Activated B cell treated with CpG ODN at 0.5 μM for 24 hours (primary cell): ENCODE results near the gene PUS7L. TPM values are rescaled to one million over a fixed set of nuclear protein-coding genes. Genes with fewer than 3 reads are reported as not detected.

Experiments
- ATAC-seq: fragments of 200-7000 bp; cut with Tn5 transposase; one replicate; pipeline ENCODE4 v1.10.0; 2021; ENCODE audit warnings: low read depth, mild to moderate bottlenecking, moderate library complexity
- CTCF ChIA-PET: fragments of 350-600 bp; sonication (Branson Sonifier 250); formaldehyde crosslinking; loops from one replicate; lab custom pipeline; 2021; ENCODE audit warnings: antibody characterized with exemption; lab: Charles Lee
- POLR2A ChIA-PET: fragments of 350-600 bp; sonication (Branson Sonifier 250); formaldehyde crosslinking; loops from one replicate; lab custom pipeline; 2021; ENCODE audit warnings: antibody characterized with exemption; lab: Charles Lee
- DNase-seq: peaks from one replicate; pipeline ENCODE4 v3.0.0; 2022
- H3K27ac Mint-ChIP-seq: one replicate; pipeline ENCODE4 v1.8.0; 2020; ENCODE audit warnings: mixed read lengths
- H3K27me3 Mint-ChIP-seq: one replicate; pipeline ENCODE4 v1.8.0; 2021; ENCODE audit warnings: mixed read lengths
- H3K36me3 Mint-ChIP-seq: one replicate; pipeline ENCODE4 v1.8.0; 2021; ENCODE audit warnings: low read depth, mixed read lengths
- H3K4me1 Mint-ChIP-seq: one replicate; pipeline ENCODE4 v1.8.0; 2021; ENCODE audit warnings: mixed read lengths
- H3K4me3 Mint-ChIP-seq: one replicate; pipeline ENCODE4 v1.8.0; 2020; ENCODE audit warnings: mild to moderate bottlenecking, mixed read lengths
- H3K9me3 Mint-ChIP-seq: one replicate; pipeline ENCODE4 v1.8.0; 2020; ENCODE audit warnings: mixed read lengths
- CTCF ChIP-seq: fragments of 200-600 bp; IDR thresholded peaks from one replicate; pipeline ENCODE4 v1.8.0; 2022; ENCODE audit warnings: antibody characterized with exemption, mild to moderate bottlenecking
- intact Hi-C: fragments of 100-400 bp; cut with micrococcal nuclease; formaldehyde crosslinking; loops from one replicate; pipeline ENCODE4 v1.15.1; 2024
- total RNA-seq: library from RNA; stranded (reverse); gene quantifications from 2 replicates; pipeline ENCODE4 v1.2.3, GENCODE V29; 2022

PUS7L gene
- total RNA-seq, result 16.1 and 19.9 TPM in 2 replicates

- ATAC-seq (peak; percentile 98), DNase-seq (peak; percentile 83)
- Mint-ChIP-seq H3K4me3 (peak within 1 kb of the TSS; percentile 98), H3K9me3 (no peaks in the 10 kb centered on the region), H3K36me3 (peaks cover 33% of the 10 kb centered on the region), H3K4me1 (peaks cover 68% of the 10 kb centered on the region), H3K27ac (peak within 1 kb of the TSS; percentile 97), H3K27me3 (no peaks in the 10 kb centered on the region)
- ChIA-PET CTCF (interaction anchor here (1.6 kb wide), 1 partner anchor 124 kb away, joined by 8 read pairs; no protein-coding TSS in a partner anchor), POLR2A (interaction anchor here (0.7 to 2.8 kb wide), 8 partner anchors 11 to 1280 kb away, joined by 3 to 50 read pairs (median 4); partner anchors contain the start of genes TMEM117 and TWF1)
- intact Hi-C loops, result loop anchor here (1.0 to 5.0 kb wide), 7 partner anchors 47 to 1614 kb away; partner anchors contain the start of genes ANO6, GXYLT1, TMEM117 and TWF1
- no peak for TF ChIP-seq CTCF
Measured at GRCh38 chr12:43758728-43759563, at the start of gene PUS7L, which contains the start of gene IRAK4. Gene PUS7L (minus strand): TSS chr12:43758790. CDS start chr12:43755245, 3,545 bp downstream. Gene IRAK4 (plus strand): TSS chr12:43758951. CDS start chr12:43768112, 9,161 bp downstream.

- H3K4me1 Mint-ChIP-seq, result peaks cover 31% of the 10 kb centered on the region
- POLR2A ChIA-PET, result interaction anchor here (0.8 to 3.7 kb wide), 5 partner anchors 17 to 49 kb away, joined by 3 to 50 read pairs (median 15); partner anchors contain the start of genes IRAK4, PUS7L and TMEM117
- no peaks in the 10 kb centered on the region for H3K9me3 Mint-ChIP-seq
- CTCF ChIA-PET, result no interaction called here
- intact Hi-C loops, result loop anchor here (10.0 kb wide), 1 partner anchor 1573 kb away; the partner anchor contains the start of gene YAF2
- H3K27me3 Mint-ChIP-seq, result no peaks in the 10 kb centered on the region
- peak overlapping the region; percentile 100 for H3K27ac Mint-ChIP-seq
- TF ChIP-seq CTCF, result no peak
- H3K36me3 Mint-ChIP-seq, result peaks cover 14% of the 10 kb centered on the region
- no peak for ATAC-seq
- H3K4me3 Mint-ChIP-seq, result no peak overlapping the region
- no peak for DNase-seq
Measured at GRCh38 chr12:43807386-43807785, 48.8 kb upstream of the PUS7L start.

- TF ChIP-seq CTCF, result no peak
- ATAC-seq (no peak), DNase-seq (no peak)
- H3K27me3 Mint-ChIP-seq, result no peaks in the 10 kb centered on the region
- H3K4me3 Mint-ChIP-seq, result peak overlapping the region; percentile 100
- H3K4me1 Mint-ChIP-seq, result peaks cover 31% of the 10 kb centered on the region
- intact Hi-C loops, result loop anchor here (1.0 to 10.0 kb wide), 5 partner anchors 30 to 1572 kb away; partner anchors contain the start of genes IRAK4, PPHLN1, PUS7L and TMEM117
- peak overlapping the region; percentile 100 for H3K27ac Mint-ChIP-seq
- CTCF ChIA-PET, result interaction anchor here (0.8 to 2.2 kb wide), 3 partner anchors 28 to 75 kb away, joined by 3 to 6 read pairs (median 5); no protein-coding TSS in a partner anchor
- no peaks in the 10 kb centered on the region for H3K9me3 Mint-ChIP-seq
- H3K36me3 Mint-ChIP-seq, result peaks cover 18% of the 10 kb centered on the region
- POLR2A ChIA-PET, result interaction anchor here (0.6 to 3.7 kb wide), 13 partner anchors 10 to 655 kb away, joined by 3 to 50 read pairs (median 5); partner anchors contain the start of genes IRAK4, PUS7L and TMEM117
Measured at GRCh38 chr12:43806737-43807072, 48.1 kb upstream of the PUS7L start.

GRCh38 chr12:43805860-43806736 lies 47.5 kb upstream of the PUS7L start, which contains the start of gene TWF1:
Gene TWF1 (minus strand): TSS chr12:43806317. CDS start chr12:43806245, 72 bp downstream.
- no peaks in the 10 kb centered on the region for H3K9me3 Mint-ChIP-seq
- TF ChIP-seq CTCF, result no peak
- ATAC-seq, result peak; percentile 92
- H3K36me3 Mint-ChIP-seq, result peaks cover 19% of the 10 kb centered on the region
- H3K27ac Mint-ChIP-seq, result peak within 1 kb of the TSS; percentile 100
- ChIA-PET POLR2A (interaction anchor here (0.6 to 3.7 kb wide), 15 partner anchors 10 to 654 kb away, joined by 3 to 50 read pairs (median 4); partner anchors contain the start of genes IRAK4, PUS7L and TMEM117), CTCF (interaction anchor here (0.8 to 2.2 kb wide), 4 partner anchors 28 to 77 kb away, joined by 3 to 6 read pairs (median 5); no protein-coding TSS in a partner anchor)
- intact Hi-C loops, result loop anchor here (1.0 to 10.0 kb wide), 6 partner anchors 15 to 1571 kb away; partner anchors contain the start of genes IRAK4, PPHLN1, PUS7L and TMEM117
- H3K27me3 Mint-ChIP-seq, result no peaks in the 10 kb centered on the region
- peak within 1 kb of the TSS; percentile 100 for H3K4me3 Mint-ChIP-seq
- H3K4me1 Mint-ChIP-seq, result peaks cover 31% of the 10 kb centered on the region
- DNase-seq, result peak; percentile 94
